HG02885 (cell line): Measurements from ENCODE around the gene COX7A2.

Source experiments
- ATAC-seq: cut with Tn5 transposase; IDR thresholded peaks from one replicate; pipeline ENCODE4 v1.9.1; 2021; ENCODE audit warnings: mild to moderate bottlenecking; ENCODE audit not compliant: unreplicated experiment, poor library complexity

Gene COX7A2

GRCh38 chr6:75243333-75244062, at the start of gene COX7A2:
TSS of gene COX7A2 (minus strand) at chr6:75243801. CDS start at chr6:75243734, 67 bp downstream.
- peak; percentile 92 for ATAC-seq

GRCh38 chr6:75292555-75292954, 49.0 kb upstream of the COX7A2 start:
- no peak for ATAC-seq

- no peak for ATAC-seq
These were observed 48.1 kb upstream of the COX7A2 start for GRCh38 chr6:75291744-75292143.

GRCh38 chr6:75291331-75291730, 47.7 kb upstream of the COX7A2 start:
- ATAC-seq, result no peak

- ATAC-seq, result no peak
These were observed 46.7 kb upstream of the COX7A2 start for GRCh38 chr6:75290136-75290945.

GRCh38 chr6:75288023-75288422, 44.4 kb upstream of the COX7A2 start:
- ATAC-seq, result no peak

- no peak for ATAC-seq
These were observed 43.8 kb upstream of the COX7A2 start for GRCh38 chr6:75287424-75287823.

GRCh38 chr6:75286955-75287354, 43.4 kb upstream of the COX7A2 start:
- ATAC-seq, result no peak

- peak; percentile 3 for ATAC-seq
These were observed 41.7 kb upstream of the COX7A2 start for GRCh38 chr6:75285283-75285639.

- peak; percentile 90 for ATAC-seq
These were observed 41.2 kb upstream of the COX7A2 start, which contains the start of gene TMEM30A for GRCh38 chr6:75284632-75285282. TSS of gene TMEM30A (minus strand) at chr6:75284792. CDS start at chr6:75284638, 154 bp downstream.

GRCh38 chr6:75283907-75284631, 40.5 kb upstream of the COX7A2 start:
- peak; percentile 18 for ATAC-seq

GRCh38 chr6:75282706-75283105, 39.1 kb upstream of the COX7A2 start:
- no peak for ATAC-seq

- no peak for ATAC-seq
These were observed 38.1 kb upstream of the COX7A2 start for GRCh38 chr6:75281653-75282052.

GRCh38 chr6:75280131-75280855, 36.7 kb upstream of the COX7A2 start:
- no peak for ATAC-seq

GRCh38 chr6:75279418-75279817, 35.8 kb upstream of the COX7A2 start:
- ATAC-seq, result no peak

- ATAC-seq, result no peak
These were observed 35.0 kb upstream of the COX7A2 start for GRCh38 chr6:75278474-75279077.

- no peak for ATAC-seq
These were observed 31.5 kb upstream of the COX7A2 start for GRCh38 chr6:75275067-75275466.

- peak; percentile 48 for ATAC-seq
These were observed 29.4 kb upstream of the COX7A2 start for GRCh38 chr6:75273009-75273408.

- peak; percentile 25 for ATAC-seq
These were observed 28.7 kb upstream of the COX7A2 start for GRCh38 chr6:75272145-75272840.
